HUES48 (cell line): ENCODE results near the gene MTCH1.
A peak's percentile ranks its signal among the peaks of the same experiment; 100 is the strongest.

Experiments used
- H3K27ac ChIP-seq: one replicate; pipeline ENCODE4 v1.7.0; 2013; ENCODE audit warnings: low read depth, low read length, inconsistent platforms
- H3K27me3 ChIP-seq: 2 replicates; pipeline ENCODE4 v1.6.1; 2013; ENCODE audit warnings: mild to moderate bottlenecking, low read length; ENCODE audit not compliant: control insufficient read depth, insufficient read depth
- H3K36me3 ChIP-seq: 2 replicates; pipeline ENCODE4 v1.6.1; 2013; ENCODE audit warnings: low read length; ENCODE audit not compliant: control insufficient read depth, insufficient read depth
- H3K4me1 ChIP-seq: 2 replicates; pipeline ENCODE4 v1.6.1; 2013; ENCODE audit warnings: mild to moderate bottlenecking, low read length; ENCODE audit not compliant: control insufficient read depth, insufficient read depth
- H3K4me3 ChIP-seq: 2 replicates; pipeline ENCODE4 v1.5.1; 2013; ENCODE audit warnings: mild to moderate bottlenecking, low read depth, low read length
- H3K9ac ChIP-seq: 2 replicates; pipeline ENCODE4 v1.6.1; 2013; ENCODE audit warnings: mild to moderate bottlenecking, low read depth, low read length, moderate library complexity
- H3K9me3 ChIP-seq: 2 replicates; pipeline ENCODE4 v1.6.1; 2013; ENCODE audit warnings: low read length; ENCODE audit not compliant: control insufficient read depth, insufficient read depth

MTCH1 gene

DNA sequence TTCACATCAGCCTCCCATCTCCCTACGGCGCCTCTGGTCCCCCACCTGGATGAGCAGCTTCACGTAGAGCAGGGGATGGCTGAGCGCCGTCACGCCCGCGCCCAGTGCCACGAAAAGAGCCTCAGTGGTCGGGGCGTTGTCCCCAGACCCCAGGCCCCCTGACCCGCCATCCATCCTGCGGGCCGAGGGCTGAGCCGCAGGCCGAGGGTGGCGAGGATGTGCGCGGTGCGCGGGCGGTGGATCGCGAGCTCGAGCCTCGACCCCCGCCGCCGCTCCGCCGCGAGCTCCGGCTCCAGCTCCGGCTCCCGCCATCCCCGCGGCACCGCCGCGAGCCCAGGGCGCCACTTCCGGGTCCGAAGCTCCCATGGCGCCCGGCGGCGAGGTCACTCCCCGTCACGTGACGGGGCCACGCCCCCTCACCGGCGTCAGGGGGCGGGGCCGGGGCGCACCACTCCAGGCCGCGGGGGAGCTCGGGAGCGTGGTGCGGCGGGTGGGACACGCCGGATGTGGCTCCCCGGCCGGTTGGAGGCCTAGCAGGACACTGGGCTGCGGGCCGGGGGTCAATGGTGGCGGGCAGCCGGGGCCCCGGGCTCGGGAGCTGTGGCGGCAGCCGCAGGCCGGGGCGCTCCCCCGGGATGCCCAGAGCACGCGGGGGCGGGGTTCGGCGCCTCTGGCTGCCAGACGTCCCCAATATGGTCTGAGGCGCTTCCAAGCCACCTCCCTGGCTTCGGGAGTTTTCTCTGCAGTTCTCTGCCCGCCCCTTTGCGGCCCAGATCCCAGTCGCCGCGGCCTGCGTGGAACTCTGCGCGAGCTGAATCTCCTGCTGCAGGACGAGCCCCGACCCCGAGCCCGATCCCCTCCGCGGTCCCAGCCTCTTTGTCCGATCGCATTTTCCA lies at the start of gene MTCH1:
MTCH1 (minus strand) TSS at position 389 of the 896 bp plus-strand sequence; CDS start at position 366, 23 bp downstream.
- peak within 1 kb of the TSS; percentile 90 for H3K9ac ChIP-seq
- peak within 1 kb of the TSS; percentile 86 for H3K27ac ChIP-seq
- no peaks in the 10 kb centered on the region for H3K36me3 ChIP-seq
- peak within 1 kb of the TSS; percentile 75 for H3K4me3 ChIP-seq
- peaks cover 24% of the 10 kb centered on the region for H3K4me1 ChIP-seq
- no peaks in the 10 kb centered on the region for H3K9me3 ChIP-seq
- H3K27me3 ChIP-seq = no peaks in the 10 kb centered on the region

DNA sequence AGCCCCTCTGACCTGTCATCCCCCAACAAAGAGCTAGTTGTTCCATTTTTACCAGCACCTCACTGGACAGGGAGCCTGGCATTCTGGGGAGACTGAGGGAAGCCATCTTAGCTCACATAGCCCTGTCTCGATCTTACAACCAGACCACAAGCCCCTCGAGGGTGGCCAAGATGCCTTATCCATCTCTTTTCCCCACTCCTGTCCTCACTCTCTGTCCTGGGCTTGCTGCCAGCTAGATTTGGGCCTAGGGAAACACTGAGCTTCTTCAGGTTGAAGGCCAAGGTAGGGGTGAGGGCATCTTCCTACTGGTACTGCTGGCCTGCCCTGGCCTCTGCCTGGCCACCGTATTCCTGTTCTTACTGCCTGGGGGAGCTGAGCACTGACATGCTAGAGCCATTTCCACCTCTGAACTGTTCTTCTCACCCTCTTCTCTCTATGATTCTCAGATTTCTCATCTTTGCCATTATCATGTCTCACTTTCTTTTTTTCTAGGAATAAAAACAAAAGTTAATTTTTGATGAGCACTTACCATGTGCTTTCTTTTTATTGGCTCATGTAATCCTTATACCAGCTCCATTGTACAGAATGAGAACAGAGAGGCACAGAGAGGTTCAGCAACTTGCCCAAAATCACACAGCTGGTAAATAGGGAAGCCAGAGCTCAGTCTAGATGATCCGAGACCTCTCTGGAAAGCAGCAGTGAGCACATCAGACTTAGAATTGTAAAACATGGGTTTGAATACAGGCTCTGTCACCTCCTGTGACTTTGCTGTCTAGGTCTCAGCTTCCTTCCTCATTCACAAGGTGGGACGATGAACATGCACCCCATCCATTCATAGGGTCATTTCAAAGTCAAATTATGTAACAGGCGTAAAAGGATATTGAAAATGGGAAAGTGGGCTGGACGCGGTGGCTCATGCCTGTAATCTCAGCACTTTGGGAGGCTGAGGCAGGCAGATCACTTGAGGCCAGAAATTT lies 48.1 kb upstream of the MTCH1 start:
- no peaks in the 10 kb centered on the region for H3K36me3 ChIP-seq
- no peak overlapping the region for H3K4me3 ChIP-seq
- H3K9me3 ChIP-seq = peaks cover 7% of the 10 kb centered on the region
- no peak overlapping the region for H3K9ac ChIP-seq
- no peaks in the 10 kb centered on the region for H3K4me1 ChIP-seq
- H3K27me3 ChIP-seq = no peaks in the 10 kb centered on the region
- H3K27ac ChIP-seq = no peak overlapping the region

DNA sequence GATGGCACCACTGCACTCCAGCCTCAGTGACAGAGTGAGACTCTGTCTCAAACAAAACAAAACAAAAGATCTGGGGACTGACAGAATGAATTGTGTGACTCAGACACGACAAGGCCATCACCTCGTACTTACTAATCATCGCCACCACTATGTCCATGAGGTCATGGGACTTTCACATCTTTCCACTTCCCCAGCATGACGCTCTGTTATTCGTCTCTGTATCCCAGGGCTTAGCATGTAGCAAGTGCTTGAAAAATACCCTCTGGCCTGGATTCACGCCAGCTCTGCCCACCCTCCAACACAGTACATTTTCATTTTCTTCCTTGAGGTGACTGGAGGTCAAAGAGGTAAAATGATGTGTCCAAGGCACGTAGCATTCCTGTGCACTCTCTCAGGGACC lies 47.3 kb upstream of the MTCH1 start:
- Histone ChIP-seq H3K9ac (no peak overlapping the region), H3K9me3 (peaks cover 7% of the 10 kb centered on the region), H3K4me1 (no peaks in the 10 kb centered on the region), H3K27ac (no peak overlapping the region), H3K4me3 (no peak overlapping the region), H3K36me3 (no peaks in the 10 kb centered on the region), H3K27me3 (no peaks in the 10 kb centered on the region)

GRCh38 chr6:37032239-37032638 lies 46.2 kb upstream of the MTCH1 start:
- no peak overlapping the region for H3K27ac ChIP-seq

GRCh38 chr6:37030599-37030998 lies 44.6 kb upstream of the MTCH1 start:
- Histone ChIP-seq H3K9ac (no peak overlapping the region), H3K36me3 (no peaks in the 10 kb centered on the region), H3K9me3 (peaks cover 7% of the 10 kb centered on the region), H3K4me1 (no peaks in the 10 kb centered on the region), H3K27me3 (no peaks in the 10 kb centered on the region), H3K27ac (no peak overlapping the region), H3K4me3 (no peak overlapping the region)

More at GRCh38 chr6:37032239-37032638, 46.2 kb upstream of the MTCH1 start:
- Histone ChIP-seq H3K9ac (no peak overlapping the region), H3K27me3 (no peaks in the 10 kb centered on the region), H3K36me3 (no peaks in the 10 kb centered on the region), H3K4me3 (no peak overlapping the region), H3K9me3 (peaks cover 7% of the 10 kb centered on the region), H3K4me1 (no peaks in the 10 kb centered on the region)

DNA sequence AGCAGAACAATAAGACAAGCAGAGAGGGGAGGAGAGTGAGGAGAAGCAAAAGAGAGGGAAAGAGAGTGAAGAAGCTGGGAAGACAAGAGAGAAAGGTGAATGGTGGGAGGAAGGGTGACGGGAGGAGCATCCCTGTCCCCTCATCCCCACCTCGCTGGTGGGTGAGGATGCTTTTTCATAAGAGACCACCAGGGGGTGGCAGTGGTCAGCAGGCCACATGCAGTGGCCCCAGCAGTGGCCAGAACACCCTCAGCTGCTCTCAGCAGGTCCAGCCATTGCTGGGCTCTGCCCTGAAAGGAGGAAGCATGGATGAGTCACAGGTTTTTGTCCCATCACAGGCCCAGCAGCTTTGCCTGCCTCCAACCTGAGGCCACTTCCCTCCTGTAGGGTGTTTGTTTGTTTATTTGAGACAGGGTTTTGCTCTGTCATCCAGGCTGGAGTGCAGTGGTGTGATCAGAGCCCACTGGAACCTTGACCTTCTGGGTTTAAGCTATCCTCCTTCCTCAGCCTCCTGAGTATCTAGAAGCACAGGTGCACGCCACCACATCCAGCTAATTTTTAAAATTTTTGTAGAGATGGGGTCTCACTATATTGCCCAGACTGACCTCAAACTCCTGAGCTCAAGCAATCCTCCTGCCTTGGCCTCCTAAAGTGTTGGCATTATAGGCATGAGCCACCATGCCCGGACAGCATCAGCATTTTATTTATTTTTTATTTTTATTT lies 43.4 kb upstream of the MTCH1 start:
- Histone ChIP-seq H3K4me3 (no peak overlapping the region), H3K4me1 (no peaks in the 10 kb centered on the region), H3K27me3 (no peaks in the 10 kb centered on the region), H3K36me3 (no peaks in the 10 kb centered on the region), H3K27ac (peak overlapping the region; percentile 37), H3K9ac (no peak overlapping the region), H3K9me3 (peaks cover 7% of the 10 kb centered on the region)

GRCh38 chr6:37027811-37028469 lies 41.9 kb upstream of the MTCH1 start:
- H3K36me3 ChIP-seq = no peaks in the 10 kb centered on the region
- no peak overlapping the region for H3K27ac ChIP-seq
- H3K9ac ChIP-seq = no peak overlapping the region
- H3K4me1 ChIP-seq = no peaks in the 10 kb centered on the region
- peaks cover 7% of the 10 kb centered on the region for H3K9me3 ChIP-seq
- no peaks in the 10 kb centered on the region for H3K27me3 ChIP-seq
- H3K4me3 ChIP-seq = no peak overlapping the region

GRCh38 chr6:37027036-37027720 lies 41.2 kb upstream of the MTCH1 start:
- peaks cover 7% of the 10 kb centered on the region for H3K9me3 ChIP-seq

GRCh38 chr6:37025621-37026466 lies 39.8 kb upstream of the MTCH1 start:
- H3K4me3 ChIP-seq = no peak overlapping the region
- H3K36me3 ChIP-seq = no peaks in the 10 kb centered on the region
- H3K27me3 ChIP-seq = no peaks in the 10 kb centered on the region
- H3K9ac ChIP-seq = no peak overlapping the region
- H3K4me1 ChIP-seq = peaks cover 9% of the 10 kb centered on the region
- peaks cover 6% of the 10 kb centered on the region for H3K9me3 ChIP-seq
- H3K27ac ChIP-seq = no peak overlapping the region

More at GRCh38 chr6:37027036-37027720, 41.2 kb upstream of the MTCH1 start:
- Histone ChIP-seq H3K9ac (no peak overlapping the region), H3K27me3 (no peaks in the 10 kb centered on the region), H3K36me3 (no peaks in the 10 kb centered on the region), H3K4me1 (no peaks in the 10 kb centered on the region), H3K27ac (no peak overlapping the region), H3K4me3 (no peak overlapping the region)
